ENCODE measurements around the gene BCL10.

- TF ChIP-seq, protein P1, sequence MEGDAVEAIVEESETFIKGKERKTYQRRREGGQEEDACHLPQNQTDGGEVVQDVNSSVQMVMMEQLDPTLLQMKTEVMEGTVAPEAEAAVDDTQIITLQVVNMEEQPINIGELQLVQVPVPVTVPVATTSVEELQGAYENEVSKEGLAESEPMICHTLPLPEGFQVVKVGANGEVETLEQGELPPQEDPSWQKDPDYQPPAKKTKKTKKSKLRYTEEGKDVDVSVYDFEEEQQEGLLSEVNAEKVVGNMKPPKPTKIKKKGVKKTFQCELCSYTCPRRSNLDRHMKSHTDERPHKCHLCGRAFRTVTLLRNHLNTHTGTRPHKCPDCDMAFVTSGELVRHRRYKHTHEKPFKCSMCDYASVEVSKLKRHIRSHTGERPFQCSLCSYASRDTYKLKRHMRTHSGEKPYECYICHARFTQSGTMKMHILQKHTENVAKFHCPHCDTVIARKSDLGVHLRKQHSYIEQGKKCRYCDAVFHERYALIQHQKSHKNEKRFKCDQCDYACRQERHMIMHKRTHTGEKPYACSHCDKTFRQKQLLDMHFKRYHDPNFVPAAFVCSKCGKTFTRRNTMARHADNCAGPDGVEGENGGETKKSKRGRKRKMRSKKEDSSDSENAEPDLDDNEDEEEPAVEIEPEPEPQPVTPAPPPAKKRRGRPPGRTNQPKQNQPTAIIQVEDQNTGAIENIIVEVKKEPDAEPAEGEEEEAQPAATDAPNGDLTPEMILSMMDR (IDR thresholded peaks at IDR 0.05) = no peak
- no peak for TF ChIP-seq POLR2A (IDR thresholded peaks at IDR 0.05)
- TF ChIP-seq EP300 (IDR thresholded peaks at IDR 0.05) = no peak
Measured at GRCh38 chr1:85284202-85284601, 7.8 kb upstream of the BCL10 start.

All from tibial nerve (tissue), 4 donors.